Sciatic nerve (tissue), 2 donors: ENCODE data around the gene MED25. TPM values are rescaled to one million over a fixed set of nuclear protein-coding genes. Genes with fewer than 3 reads are reported as not detected.

Experiments
- ATAC-seq: fragments of 200-7000 bp; cut with Tn5 transposase; one replicate; pipeline ENCODE4 v1.9.1; 2020; ENCODE audit warnings: mild to moderate bottlenecking, moderate library complexity
- DNase-seq: peaks from one replicate; pipeline ENCODE4 v3.0.0-alpha.2; 2020; ENCODE audit warnings: low spot score
- intact Hi-C: fragments of 100-400 bp; cut with DNase I; formaldehyde crosslinking; loops from one replicate; pipeline ENCODE4 v1.14.2; 2022
- total RNA-seq: library from RNA; stranded (reverse); fragmentation: NEBNext Ultra II Directional; extraction: Animal tissue kit (Norgen Biotek cat#: 25700); gene quantifications from one replicate; pipeline ENCODE4 v1.2.1, GENCODE V29; 2021
- donor health status: DM: no; HTN: no; CAD: no.
- donor health status: DM: no; HTN: no; CAD: no.

MED25 gene
- 39.7 TPM for total RNA-seq

DNA sequence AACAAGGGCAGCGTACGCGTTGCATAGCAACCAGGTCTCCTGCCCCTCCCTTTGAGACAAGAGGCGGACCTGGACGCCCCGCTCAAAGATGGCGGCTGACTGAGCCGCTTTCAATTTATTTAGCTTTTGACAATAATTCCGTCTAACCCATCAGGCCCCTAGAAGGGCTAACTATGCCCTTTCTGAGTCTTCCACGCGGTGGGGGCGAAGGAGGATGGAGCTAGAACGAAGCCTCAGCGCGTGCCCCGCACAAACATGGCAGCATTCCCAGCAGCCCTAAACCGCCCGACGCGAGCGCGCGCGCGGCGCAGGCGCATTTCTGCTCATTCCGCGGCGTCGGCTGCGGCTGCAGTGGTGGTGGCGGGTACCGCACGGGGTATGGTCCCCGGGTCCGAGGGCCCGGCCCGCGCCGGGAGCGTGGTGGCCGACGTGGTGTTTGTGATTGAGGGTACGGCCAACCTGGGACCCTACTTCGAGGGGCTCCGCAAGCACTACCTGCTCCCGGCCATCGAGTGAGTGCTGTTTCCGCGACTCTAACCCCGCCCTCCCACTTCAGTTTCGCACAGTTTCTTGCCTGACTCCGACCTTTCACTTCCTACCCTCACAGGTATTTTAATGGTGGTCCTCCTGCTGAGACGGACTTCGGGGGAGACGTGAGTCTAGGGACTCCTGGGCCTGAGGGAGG, at the start of gene MED25:
Gene MED25 (plus strand): TSS at position 326 of the 685 bp plus-strand sequence. CDS start 53 bp downstream, at position 379.
- intact Hi-C loops, result no loop called here
- ATAC-seq (peak; percentile 84), DNase-seq (peak; percentile 92)

DNA sequence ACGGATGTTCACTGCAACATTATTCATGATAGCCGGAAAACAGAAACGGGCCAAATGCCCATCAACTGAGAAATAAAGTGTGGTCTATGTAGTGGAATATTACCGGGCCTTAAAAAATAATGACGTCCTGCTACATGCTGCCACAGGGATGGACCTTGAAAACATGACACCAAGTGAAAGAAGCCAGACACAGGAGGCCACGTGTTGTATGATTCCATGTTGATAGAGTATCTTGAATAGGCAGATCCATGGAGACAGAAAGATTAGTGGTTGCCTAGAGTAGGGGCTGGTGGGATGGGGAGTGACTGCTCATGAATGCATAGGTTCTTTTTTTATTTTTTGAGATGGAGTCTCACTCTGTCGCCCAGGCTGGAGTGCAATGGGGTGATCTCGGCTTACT, 47.6 kb upstream of the MED25 start:
- intact Hi-C loops, result no loop called here
- DNase-seq (no peak), ATAC-seq (no peak)

DNA sequence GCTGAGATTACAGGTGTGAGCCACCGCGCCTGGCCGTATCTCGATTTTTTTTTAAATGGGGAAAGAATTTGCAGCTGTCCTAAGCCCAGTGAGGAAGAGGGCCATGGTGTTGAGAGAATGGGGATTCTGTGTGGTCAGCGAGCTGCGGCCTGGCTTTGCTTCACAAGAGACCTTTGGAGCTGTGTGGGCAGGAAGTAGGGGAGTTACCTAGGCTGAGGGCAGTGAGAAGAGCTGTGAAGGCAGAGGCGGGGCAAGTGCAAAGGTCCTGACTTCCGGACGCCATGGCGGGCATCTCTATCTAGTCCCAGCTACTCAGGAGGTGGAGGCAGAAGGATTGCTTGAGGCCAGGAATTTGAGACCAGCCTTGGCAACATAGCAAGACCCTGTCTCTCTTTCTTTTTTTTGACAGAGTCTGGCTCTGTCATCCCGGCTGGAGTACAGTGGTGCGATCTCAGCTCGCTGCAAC, 46.4 kb upstream of the MED25 start:
- intact Hi-C loops, result no loop called here
- ATAC-seq, result no peak
- no peak for DNase-seq

DNA sequence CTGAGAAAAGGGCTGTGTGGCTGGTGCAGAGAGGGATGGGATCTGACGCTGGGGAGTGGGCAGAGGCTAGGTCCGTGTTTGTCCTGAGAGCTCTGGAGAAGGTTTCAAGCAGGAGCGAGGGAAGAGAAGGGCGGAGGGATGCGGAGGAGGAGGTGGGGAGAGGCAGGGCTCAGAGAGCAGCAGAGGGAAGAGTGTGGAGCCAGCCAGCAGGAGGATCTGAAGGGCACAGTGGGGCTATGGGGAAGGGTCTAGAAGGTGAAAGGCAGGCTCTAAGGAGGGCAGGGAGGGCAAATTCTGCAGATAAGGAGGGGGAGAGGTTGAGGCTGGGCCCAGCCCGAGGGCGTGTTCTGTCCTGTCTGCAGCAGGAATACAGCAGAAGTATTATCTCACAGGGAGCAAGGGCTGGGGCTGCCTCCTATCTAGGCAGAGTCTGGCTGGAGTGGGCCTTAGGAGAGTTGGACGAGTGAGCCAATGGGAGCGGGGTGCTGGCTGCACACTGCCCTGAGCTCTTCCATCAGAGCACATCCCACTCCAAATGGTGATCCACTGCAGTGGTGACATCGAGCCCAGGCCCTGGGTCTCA, 45.1 kb upstream of the MED25 start:
- intact Hi-C loops, result no loop called here
- ATAC-seq (no peak), DNase-seq (no peak)

DNA sequence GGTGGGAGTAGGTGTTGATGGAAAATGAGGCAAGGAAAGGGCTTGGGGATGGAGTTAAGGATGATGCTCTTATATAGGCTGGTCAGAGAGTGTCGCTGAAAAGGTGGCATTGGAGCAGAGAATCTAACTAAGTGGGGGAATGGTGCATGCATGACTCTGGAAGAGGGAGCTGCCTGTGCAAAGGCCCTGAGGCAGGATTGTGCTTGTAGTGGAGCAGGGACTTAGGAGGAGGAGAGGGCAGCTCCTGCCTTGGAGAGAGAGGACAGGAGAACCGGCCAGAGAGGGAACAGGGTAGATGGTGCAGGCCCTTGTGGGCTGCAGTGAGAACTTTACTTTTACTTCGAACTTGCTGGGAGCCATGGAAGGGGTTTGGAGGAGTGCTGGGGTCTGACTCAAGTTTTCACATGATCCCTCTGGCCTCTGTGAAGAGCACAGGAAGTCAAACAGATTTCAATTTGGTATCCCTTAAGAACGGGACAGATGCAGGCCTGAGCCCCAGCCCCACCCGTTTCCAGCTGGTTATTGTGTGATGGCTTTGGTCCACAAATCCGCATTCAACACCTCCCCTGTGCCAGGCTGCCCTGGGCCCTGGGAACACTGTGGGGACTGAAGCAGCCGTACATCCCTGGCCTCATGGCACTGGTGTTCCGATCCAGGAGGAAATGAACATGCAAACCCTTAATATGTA, 44.3 kb upstream of the MED25 start:
- no peak for ATAC-seq
- intact Hi-C loops, result no loop called here
- no peak for DNase-seq

DNA sequence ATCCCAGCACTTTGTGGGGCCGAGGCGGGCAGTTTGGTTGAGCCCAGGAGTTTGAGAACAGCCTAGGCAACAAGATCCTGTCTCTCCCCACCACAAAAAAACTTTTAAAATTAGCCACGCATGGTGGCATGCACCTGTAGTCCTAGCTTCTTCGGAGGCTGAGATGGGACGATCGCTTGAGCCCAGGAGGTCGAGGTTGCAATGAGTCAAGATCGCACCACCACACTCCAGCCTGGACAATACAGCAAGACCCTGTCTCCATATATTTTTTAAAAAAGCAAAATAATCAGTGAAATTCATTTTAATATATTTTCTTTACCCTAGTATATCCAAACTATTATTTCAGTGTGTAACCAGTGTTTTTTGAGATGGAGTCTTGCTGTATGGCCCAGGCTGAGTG, 43.1 kb upstream of the MED25 start:
- no peak for DNase-seq
- intact Hi-C loops, result no loop called here
- no peak for ATAC-seq

DNA sequence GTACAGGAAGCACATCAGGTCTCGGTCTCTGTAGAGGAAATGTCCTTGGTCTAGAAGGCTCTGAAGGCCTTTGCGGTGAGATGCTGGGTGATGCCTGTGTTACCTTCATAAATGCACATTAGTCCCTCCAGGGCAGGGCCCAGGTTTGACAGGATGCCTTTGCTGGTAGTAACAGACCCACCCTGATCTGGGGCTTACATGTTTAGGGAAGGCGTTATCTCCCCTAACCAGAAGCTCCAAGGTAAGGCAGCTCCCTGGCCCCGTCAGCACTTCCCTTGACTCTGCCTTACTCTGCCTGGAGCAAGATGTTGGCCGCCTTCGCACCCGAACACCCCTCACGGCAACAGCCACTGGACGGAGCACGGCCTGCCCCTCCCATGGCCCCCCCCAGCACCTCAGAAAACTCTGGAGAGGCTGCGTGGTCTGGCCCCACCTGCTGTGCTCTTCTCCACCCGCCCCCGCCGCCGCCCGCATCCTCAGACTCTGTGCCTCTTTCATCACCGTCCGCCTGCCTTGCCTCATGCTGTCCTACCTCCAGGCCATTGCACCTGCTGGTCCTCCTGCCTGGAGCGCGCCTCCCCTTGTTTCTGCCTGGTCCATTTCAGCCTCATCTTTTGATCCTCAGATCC, 42.2 kb upstream of the MED25 start:
- ATAC-seq (no peak), DNase-seq (no peak)
- intact Hi-C loops, result no loop called here

DNA sequence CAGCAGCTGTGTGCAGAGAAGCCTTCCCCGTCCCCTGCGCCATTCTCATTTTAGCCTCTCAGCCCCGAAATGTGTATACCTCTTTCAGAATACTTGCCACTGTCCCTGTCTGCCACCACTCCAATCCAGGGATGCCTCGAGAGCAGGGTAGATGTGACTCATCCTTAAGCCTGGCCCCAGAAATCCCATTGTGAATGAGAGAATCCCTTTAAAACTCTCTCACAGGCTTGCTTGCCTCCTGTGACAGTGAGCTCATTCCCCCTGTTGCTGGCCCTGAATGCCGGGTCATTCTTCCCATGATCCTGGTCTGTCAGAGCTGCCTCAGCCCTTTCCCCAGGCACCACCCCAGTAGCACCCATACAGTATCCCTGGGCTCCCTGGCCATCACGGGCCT, 41.7 kb upstream of the MED25 start:
- intact Hi-C loops, result no loop called here
- DNase-seq (no peak), ATAC-seq (no peak)

DNA sequence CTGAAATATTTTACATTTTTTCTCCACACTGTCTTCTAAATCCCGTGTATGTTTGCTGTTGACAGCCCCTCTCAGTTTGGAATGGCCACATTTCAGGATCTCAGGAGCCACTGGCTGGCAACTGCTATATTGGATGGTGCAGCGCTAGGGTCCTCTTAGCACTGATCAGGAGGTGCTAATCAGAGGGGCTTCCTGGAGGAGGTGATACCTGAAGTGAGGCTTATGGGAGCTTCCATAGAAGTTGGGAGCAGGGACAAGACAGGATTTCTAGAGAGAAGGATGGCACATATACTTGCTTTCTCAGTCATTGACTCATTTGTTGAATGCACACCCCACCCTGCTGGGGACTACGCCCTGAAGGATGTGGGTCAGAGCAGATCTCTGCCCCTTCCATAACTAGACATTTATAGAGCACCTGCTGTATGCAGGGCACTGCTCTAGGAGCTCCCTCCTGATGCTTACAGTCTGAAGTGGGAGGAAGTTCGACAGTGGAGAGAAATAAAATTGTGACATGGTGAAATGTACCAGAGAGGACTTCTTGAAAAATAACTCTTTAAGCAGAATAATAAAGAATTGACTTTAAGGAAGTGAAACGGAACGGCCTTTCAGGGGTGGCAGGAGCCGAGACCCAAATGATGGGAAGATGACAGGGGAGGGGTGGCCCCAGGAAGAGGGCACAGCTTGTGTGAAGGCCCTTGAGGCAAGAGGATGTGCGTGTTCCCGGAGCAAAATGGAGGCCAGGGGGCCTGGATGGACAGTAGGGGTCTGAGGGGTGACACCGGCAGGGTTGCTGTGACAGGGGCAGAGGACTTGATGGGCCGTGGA, 38.1 kb upstream of the MED25 start:
- intact Hi-C loops, result no loop called here
- DNase-seq, result no peak
- ATAC-seq, result peak; percentile 28

DNA sequence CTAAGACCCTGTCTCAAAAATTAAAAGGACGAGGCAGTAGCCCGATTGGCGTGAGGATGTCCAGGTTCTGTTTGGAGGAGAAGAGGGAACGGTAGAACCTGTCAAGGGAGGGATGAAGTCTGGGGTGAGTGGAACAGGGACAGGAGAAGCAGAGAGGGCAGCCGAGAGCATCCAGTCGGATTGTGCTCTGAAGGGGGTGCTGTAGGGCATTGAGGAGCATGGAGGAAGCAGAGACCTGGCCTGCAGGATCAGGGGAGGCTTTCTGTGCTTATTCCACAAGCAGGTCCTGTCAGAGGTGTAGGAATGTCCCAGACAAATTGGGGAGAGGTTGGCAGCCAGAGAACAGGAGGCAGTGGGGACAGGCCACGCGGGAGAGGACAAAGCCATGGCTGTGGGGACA, 37.2 kb upstream of the MED25 start:
- no peak for ATAC-seq
- intact Hi-C loops, result no loop called here
- DNase-seq, result no peak

DNA sequence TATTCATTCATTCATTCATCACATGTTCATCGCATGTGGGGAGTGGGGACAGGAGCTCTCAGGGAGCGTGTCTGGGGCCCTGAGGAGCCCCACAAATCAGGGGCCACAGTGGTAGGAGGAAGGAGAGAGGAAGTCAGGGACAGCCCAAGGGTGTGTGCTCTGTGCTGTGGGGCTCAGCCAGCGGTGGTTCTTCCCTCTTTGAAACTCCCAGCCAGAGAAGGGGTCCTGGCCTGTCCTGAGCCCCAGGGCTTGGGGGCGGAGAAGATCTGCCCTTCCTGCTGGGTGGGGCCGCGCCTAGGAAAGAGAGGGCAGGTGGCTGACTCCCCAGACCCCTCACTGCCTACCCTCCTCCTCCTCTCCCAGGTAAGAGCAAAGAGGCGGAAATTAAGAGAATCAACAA, 36.7 kb upstream of the MED25 start:
- no peak for DNase-seq
- intact Hi-C loops, result no loop called here
- peak; percentile 11 for ATAC-seq

DNA sequence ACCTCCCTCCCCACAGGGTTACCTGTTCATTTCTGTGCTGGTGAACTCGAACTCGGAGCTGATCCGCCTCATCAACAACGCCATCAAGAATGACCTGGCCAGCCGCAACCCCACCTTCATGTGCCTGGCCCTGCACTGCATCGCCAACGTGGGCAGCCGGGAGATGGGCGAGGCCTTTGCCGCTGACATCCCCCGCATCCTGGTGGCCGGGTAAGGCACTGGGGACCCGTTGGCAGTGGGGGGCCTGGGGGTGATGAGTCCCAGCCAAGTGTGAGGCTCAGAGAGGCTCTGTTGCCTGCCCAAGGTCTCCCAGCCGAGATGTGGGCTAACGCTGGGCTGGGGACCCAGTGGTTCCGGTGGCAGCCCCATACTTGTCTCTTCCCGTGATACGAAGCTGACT, 35.6 kb upstream of the MED25 start:
- DNase-seq (no peak), ATAC-seq (no peak)
- intact Hi-C loops, result no loop called here

DNA sequence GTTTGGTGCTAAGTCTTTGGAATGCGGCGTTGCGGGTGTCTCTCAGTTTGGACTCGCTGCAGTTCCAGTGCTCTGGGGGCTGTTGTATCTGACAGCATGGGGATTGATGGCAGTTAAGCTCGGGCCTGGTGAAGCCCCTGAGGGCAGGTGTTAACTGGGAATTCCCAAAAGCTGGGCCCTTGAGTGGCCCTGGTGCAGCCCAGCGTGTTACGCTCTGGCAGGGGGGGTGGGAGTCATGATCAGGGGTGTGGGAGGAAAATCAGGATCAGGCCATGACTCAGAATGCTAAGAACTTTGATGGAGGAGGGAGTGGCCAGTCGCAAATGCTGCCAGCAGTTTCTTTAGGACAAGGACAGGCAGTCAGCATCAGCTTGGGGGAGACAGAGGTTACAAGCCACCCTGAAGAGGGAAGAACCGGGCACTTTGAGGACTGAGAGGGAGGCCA, 31.7 kb upstream of the MED25 start:
- intact Hi-C loops, result no loop called here
- ATAC-seq, result peak; percentile 48
- DNase-seq, result no peak

DNA sequence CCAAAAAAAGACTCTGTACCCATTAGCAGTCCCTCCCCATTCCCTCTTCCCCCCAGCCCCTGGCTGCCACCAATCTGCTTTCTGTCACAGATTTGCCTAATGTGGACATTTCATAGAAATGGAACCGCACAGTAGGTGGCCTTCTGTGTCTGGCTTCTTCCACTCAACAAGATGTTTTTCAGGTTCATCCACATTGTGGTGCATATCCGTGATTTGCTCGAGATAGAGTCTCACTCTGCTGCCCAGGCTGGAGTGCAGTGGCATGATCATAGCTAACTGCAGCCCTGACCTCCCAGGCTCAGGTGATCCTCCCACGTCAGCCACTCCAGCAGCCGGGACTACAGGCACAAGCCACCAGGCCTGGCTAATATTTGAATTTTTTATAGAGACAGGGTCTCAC, 30.3 kb upstream of the MED25 start:
- intact Hi-C loops, result no loop called here
- ATAC-seq, result no peak

DNA sequence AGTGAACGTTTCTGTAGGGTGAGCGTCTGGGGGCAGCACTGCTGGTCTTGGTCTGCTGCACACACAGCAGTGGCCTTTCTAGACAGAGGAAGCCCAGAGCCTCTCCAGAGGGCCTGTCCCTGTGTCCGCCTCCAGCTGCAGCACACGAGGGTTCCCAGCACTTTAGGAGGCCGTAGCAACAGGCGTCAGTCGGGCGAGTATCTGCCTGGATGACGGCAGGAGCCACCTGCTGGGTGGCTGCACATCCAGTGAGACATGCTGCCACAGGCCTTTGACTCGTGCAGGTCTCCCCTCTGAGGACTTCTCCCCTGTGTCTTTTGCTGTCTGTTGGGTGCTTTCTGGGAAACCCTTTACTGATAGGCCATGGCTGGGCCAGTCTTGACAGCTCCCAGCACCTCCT, 29.2 kb upstream of the MED25 start:
- DNase-seq (no peak), ATAC-seq (no peak)
- intact Hi-C loops, result no loop called here

More for the DNA sequence above, 30.3 kb upstream of the MED25 start:
- DNase-seq, result no peak

DNA sequence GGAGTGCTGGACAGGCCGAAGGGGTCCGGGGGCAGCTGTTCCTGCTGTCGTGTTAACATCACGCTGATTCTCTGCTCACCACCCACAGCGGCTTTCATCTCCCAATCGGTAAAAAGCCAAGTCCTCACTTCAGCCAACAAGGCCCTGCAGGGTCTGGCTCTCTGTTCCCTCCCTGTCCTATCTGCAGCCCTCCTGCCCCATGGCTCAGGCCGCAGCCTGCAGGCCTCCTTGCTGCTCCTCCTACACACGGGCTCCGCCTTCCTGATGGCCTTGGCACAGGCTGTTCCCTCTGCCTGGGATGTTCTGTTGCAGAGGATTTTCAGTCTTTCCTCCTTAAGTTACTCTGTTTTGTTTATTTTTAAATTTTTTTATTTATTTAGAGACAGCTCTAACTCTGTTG, 27.2 kb upstream of the MED25 start:
- DNase-seq (no peak), ATAC-seq (peak; percentile 94)
- intact Hi-C loops, result no loop called here

DNA sequence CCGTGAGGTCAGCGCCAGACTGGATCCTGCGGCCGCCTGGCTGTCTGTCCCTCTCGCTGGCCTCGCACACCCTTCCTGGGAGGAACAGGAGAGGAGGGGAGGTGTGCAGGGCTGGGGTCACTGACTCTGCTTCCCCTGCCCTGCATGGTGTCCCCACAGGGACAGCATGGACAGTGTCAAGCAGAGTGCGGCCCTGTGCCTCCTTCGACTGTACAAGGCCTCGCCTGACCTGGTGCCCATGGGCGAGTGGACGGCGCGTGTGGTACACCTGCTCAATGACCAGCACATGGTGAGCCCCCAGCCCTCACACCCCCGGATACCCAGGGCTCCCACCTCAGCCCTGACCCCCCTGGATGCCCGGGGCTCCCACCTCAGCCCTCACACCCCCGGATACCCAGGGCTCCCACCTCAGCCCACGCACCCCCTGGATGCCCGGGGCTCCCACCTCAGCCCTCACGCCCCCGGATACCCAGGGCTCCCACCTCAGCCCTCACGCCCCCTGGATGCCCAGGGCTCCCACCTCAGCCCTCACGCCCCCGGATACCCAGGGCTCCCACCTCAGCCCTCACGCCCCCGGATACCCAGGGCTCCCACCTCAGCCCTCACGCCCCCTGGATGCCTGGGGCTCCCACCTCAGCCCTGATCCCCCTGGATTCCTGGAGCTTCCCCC, 26.2 kb upstream of the MED25 start:
- intact Hi-C loops, result no loop called here
- DNase-seq (no peak), ATAC-seq (no peak)

DNA sequence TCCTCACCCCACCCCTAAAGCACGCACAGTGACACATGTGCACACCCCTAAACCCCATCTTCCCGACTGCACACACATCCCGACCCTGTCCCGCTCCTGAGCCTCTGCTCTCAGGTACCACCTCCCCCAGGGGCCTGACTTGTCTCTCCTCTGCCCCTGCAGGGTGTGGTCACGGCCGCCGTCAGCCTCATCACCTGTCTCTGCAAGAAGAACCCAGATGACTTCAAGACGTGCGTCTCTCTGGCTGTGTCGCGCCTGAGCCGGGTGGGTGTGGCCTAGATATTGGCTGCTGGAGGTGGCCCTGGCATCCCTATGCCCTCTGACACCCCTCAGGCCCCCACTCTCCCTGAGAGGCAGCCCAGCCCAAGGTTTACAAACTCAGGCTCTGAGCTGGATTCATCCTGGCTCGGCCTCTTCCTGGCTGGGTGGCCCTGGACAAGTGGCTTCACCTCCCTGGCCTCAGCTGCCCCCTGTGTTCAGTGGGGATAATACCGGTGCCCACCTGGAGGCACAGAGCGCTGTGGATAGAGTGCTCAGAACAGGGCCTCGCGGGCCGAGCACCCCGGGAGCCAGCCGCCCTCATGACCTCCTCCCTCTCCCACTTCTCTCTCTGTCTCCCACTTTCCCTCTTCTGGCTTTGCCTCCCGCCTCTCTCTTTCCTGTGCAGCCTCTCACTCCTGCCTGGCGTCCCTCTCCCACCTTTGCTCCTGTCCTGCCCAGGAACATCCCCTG, 25.1 kb upstream of the MED25 start:
- intact Hi-C loops, result no loop called here
- DNase-seq (no peak), ATAC-seq (no peak)
